ENCODE measurements around the gene KRT15. TPM values are rescaled to one million over a fixed set of nuclear protein-coding genes. Genes with fewer than 3 reads are reported as not detected.

KRT15 gene
- 1.0 and 2.8 TPM in 2 replicates for total RNA-seq

GRCh38 chr17:41518789-41519449 is at the start of gene KRT15:
TSS of gene KRT15 (minus strand) at chr17:41518890. CDS start at chr17:41518827, 63 bp downstream.

GRCh38 chr17:41505007-41505808 is 13.5 kb downstream of the KRT15 start, which contains the start of gene KRT13:
TSS of gene KRT13 (minus strand) at chr17:41505612. CDS start at chr17:41505550, 62 bp downstream.

GRCh38 chr17:41489531-41489930 is 29.2 kb downstream of the KRT15 start, which contains the start of gene KRT36:
TSS of gene KRT36 (minus strand) at chr17:41489910. CDS start at chr17:41489864, 46 bp downstream.

DNA sequence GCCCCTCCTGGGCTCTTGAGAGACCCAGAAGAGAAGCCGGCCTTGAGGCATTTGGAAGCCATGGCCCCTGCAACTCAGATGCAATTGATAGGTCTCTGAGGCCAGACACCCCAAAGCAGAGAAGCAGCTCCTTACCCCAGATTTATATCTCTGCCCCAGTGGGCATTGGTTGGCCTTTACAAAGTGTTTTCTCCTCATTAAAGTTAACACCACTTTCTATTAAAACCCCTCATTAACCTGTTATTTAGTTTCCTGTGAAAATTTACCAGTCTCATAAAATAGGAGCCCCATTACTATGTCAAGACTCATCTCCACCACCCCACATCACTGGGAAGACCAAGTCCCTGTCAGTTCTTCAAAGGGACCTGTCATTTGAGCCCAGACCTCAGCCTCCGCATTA is 37.7 kb downstream of the KRT15 start, which contains the start of gene KRT35:
Gene KRT35, minus strand, starts transcription at position 116 of the 400 bp plus-strand sequence. Its CDS starts 54 bp downstream, at position 62.

GRCh38 chr17:41466988-41467387 is 51.7 kb downstream of the KRT15 start, which contains the start of gene KRT32:
TSS of gene KRT32 (minus strand) at chr17:41467386. CDS start at chr17:41467325, 61 bp downstream.

Other genes starting within 250 kb of the KRT15 start
- gene KRTAP9-7, start 243.2 kb downstream of the KRT15 start, total RNA-seq, result not detected in 2 replicates
- gene KRTAP29-1, start 216.0 kb downstream of the KRT15 start, total RNA-seq, result not detected in 2 replicates
- not detected in 2 replicates for gene KRTAP16-1, start 209.6 kb downstream of the KRT15 start, total RNA-seq
- gene KRTAP17-1, start 203.2 kb downstream of the KRT15 start, total RNA-seq, result 0.33 and 0.63 TPM in 2 replicates
- gene KRT33A, start 168.1 kb downstream of the KRT15 start, total RNA-seq, result not detected in 2 replicates
- gene KRT33B, start 149.1 kb downstream of the KRT15 start, total RNA-seq, result not detected in 2 replicates
- 0.13 and 2.9 TPM in 2 replicates for gene KRT34, start 136.6 kb downstream of the KRT15 start, total RNA-seq
- gene KRT31, start 121.3 kb downstream of the KRT15 start, total RNA-seq, result 0.13 TPM in 1 of 2 replicates, not detected in the other
- gene KRT37, start 94.3 kb downstream of the KRT15 start, total RNA-seq, result not detected in 2 replicates
- gene KRT38, start 77.9 kb downstream of the KRT15 start, total RNA-seq, result not detected in 2 replicates
- gene KRT32, start 51.5 kb downstream of the KRT15 start, total RNA-seq, result not detected in 2 replicates
- gene KRT35, start 37.7 kb downstream of the KRT15 start, total RNA-seq, result not detected in 2 replicates
- gene KRT36, start 29.0 kb downstream of the KRT15 start, total RNA-seq, result not detected in 2 replicates
- gene KRT13, start 13.3 kb downstream of the KRT15 start, total RNA-seq, result not detected in 2 replicates
- 918 and 2,026 TPM in 2 replicates for gene KRT19, start 9.4 kb upstream of the KRT15 start, total RNA-seq
- not detected in 2 replicates for gene KRT9, start 53.2 kb upstream of the KRT15 start, total RNA-seq
- gene KRT14, start 68.0 kb upstream of the KRT15 start, total RNA-seq, result not detected in 2 replicates
- gene KRT16, start 93.9 kb upstream of the KRT15 start, total RNA-seq, result 0.51 TPM in 1 of 2 replicates, not detected in the other
- gene KRT17, start 105.7 kb upstream of the KRT15 start, total RNA-seq, result 2.3 and 25.7 TPM in 2 replicates
- gene EIF1, start 170.0 kb upstream of the KRT15 start, total RNA-seq, result 99.4 and 202 TPM in 2 replicates
- gene GAST, start 193.4 kb upstream of the KRT15 start, total RNA-seq, result not detected in 2 replicates
- 0.13 TPM in 1 of 2 replicates, not detected in the other for gene HAP1, start 215.8 kb upstream of the KRT15 start, total RNA-seq

All from mesangial cell (primary cell).